Mesenchymal stem cell (in vitro differentiated cells and primary cell): Measurements from ENCODE around the gene GRK3.
"Not testable (repeated sequence)": the region's sequence is repeated elsewhere in the genome, so short reads cannot be mapped to it uniquely, and the experiment has no call there.

Experiments
- DNase-seq: peaks from one replicate; pipeline ENCODE4 v3.0.0-alpha.2; 2013
- H2AFZ ChIP-seq: one replicate; pipeline ENCODE4 v1.6.1; 2013; ENCODE audit warnings: low read depth, mild to moderate bottlenecking, control low read depth, inconsistent platforms, low read length, moderate library complexity
- H2AK5ac ChIP-seq: 2 replicates; pipeline ENCODE4 v1.6.1; 2013; ENCODE audit warnings: low read length, moderate library complexity, mild to moderate bottlenecking, inconsistent platforms; ENCODE audit not compliant: severe bottlenecking
- H2BK120ac ChIP-seq: one replicate; pipeline ENCODE4 v1.6.1; 2013; ENCODE audit warnings: low read depth, mild to moderate bottlenecking, inconsistent platforms, low read length, moderate library complexity
- H2BK12ac ChIP-seq, 2 experiments: one replicate each; pipeline ENCODE4 v1.6.1; 2013; ENCODE audit warnings: inconsistent platforms in 2 of 2, low read length in 2 of 2, mild to moderate bottlenecking in 2 of 2, moderate library complexity in 2 of 2, control low read depth in 1 of 2
- H2BK15ac ChIP-seq: one replicate; pipeline ENCODE4 v1.6.1; 2013; ENCODE audit warnings: mild to moderate bottlenecking, low read depth, inconsistent platforms; ENCODE audit not compliant: poor library complexity, severe bottlenecking
- H2BK5ac ChIP-seq: 2 replicates; pipeline ENCODE4 v1.6.1; 2013; ENCODE audit warnings: low read depth, mild to moderate bottlenecking, low read length, control low read depth, inconsistent platforms; ENCODE audit not compliant: poor library complexity, severe bottlenecking
- H3K14ac ChIP-seq, 2 experiments: one replicate each; pipeline ENCODE4 v1.6.1; 2013; ENCODE audit warnings: inconsistent platforms in 2 of 2, low read length in 2 of 2, control low read depth in 1 of 2, mild to moderate bottlenecking in 1 of 2, moderate library complexity in 1 of 2
- H3K18ac ChIP-seq, 2 experiments: one replicate each; pipeline ENCODE4 v1.6.1; 2013; ENCODE audit warnings: inconsistent platforms in 2 of 2, low read length in 2 of 2, control low read depth in 1 of 2, low read depth in 1 of 2, mild to moderate bottlenecking in 1 of 2
- H3K23ac ChIP-seq, 2 experiments: one replicate each; pipeline ENCODE4 v1.6.1; 2013; ENCODE audit warnings: inconsistent platforms in 2 of 2, low read length in 2 of 2, mild to moderate bottlenecking in 2 of 2, moderate library complexity in 2 of 2, control low read depth in 1 of 2
- H3K27ac ChIP-seq: 2 replicates; pipeline ENCODE4 v1.5.1; 2013; ENCODE audit warnings: mild to moderate bottlenecking, moderate library complexity, low read length, control low read depth, inconsistent platforms; ENCODE audit not compliant: poor library complexity, severe bottlenecking
- H3K27me3 ChIP-seq, 2 experiments: 2 replicates each; pipeline versions ENCODE4 v1.6.1 to v1.7.0; 2013; ENCODE audit warnings: low read length in 2 of 2, mild to moderate bottlenecking in 2 of 2, moderate library complexity in 2 of 2, control low read depth in 1 of 2, inconsistent platforms in 1 of 2; ENCODE audit not compliant: control insufficient read depth in 1 of 2, insufficient read depth in 1 of 2
- H3K36me3 ChIP-seq, 2 experiments: 2 replicates each; pipeline versions ENCODE4 v1.6.1 to v1.7.0; 2013; ENCODE audit warnings: low read length in 2 of 2, control low read depth in 1 of 2, inconsistent platforms in 1 of 2, low read depth in 1 of 2, mild to moderate bottlenecking in 1 of 2; ENCODE audit not compliant: insufficient read depth in 2 of 2, control insufficient read depth in 1 of 2
- H3K4ac ChIP-seq, 2 experiments: one replicate each; pipeline ENCODE4 v1.6.1; 2013; ENCODE audit warnings: inconsistent platforms in 2 of 2, low read length in 2 of 2, mild to moderate bottlenecking in 2 of 2, moderate library complexity in 2 of 2, control low read depth in 1 of 2, low read depth in 1 of 2
- H3K4me1 ChIP-seq: 2 replicates; pipeline ENCODE4 v1.6.1; 2013; ENCODE audit warnings: low read depth, low read length, control low read depth; ENCODE audit not compliant: control insufficient read depth, insufficient read depth
- H3K4me2 ChIP-seq: 2 replicates; pipeline ENCODE4 v1.6.1; 2013; ENCODE audit warnings: low read length, mild to moderate bottlenecking, inconsistent platforms; ENCODE audit not compliant: poor library complexity, severe bottlenecking
- H3K4me3 ChIP-seq, 2 experiments: 2 replicates each; pipeline versions ENCODE4 v1.5.1 to v1.7.0; 2013; ENCODE audit warnings: low read length in 2 of 2, mild to moderate bottlenecking in 2 of 2, control low read depth in 1 of 2, low read depth in 1 of 2; ENCODE audit not compliant: insufficient read depth in 1 of 2
- H3K79me1 ChIP-seq: replicated peaks from 2 replicates; pipeline ENCODE4 v1.6.1; 2013; ENCODE audit warnings: mild to moderate bottlenecking, control low read depth, low read length, inconsistent platforms; ENCODE audit not compliant: poor library complexity, severe bottlenecking
- H3K9ac ChIP-seq: 2 replicates; pipeline ENCODE4 v1.7.0; 2013; ENCODE audit warnings: mild to moderate bottlenecking, low read length, moderate library complexity
- H3K9me3 ChIP-seq: 2 replicates; pipeline ENCODE4 v1.7.0; 2013; ENCODE audit warnings: mild to moderate bottlenecking, low read length; ENCODE audit not compliant: control insufficient read depth
- H4K8ac ChIP-seq: one replicate; pipeline ENCODE4 v1.6.1; 2013; ENCODE audit warnings: inconsistent platforms, mild to moderate bottlenecking, low read length, moderate library complexity
- H4K91ac ChIP-seq: one replicate; pipeline ENCODE4 v1.6.1; 2013; ENCODE audit warnings: mild to moderate bottlenecking, low read length, inconsistent platforms
- WGBS: methylation state at CpG from one replicate; pipeline ENCODE4 v1.1.7; 2013; ENCODE audit warnings: mixed read lengths; 5-methylcytosine and 5-hydroxymethylcytosine counted together

The GRK3 gene

GRCh38 chr22:25559910-25560309, 4.6 kb upstream of the GRK3 start:
- not testable (repeated sequence) for DNase-seq, H4K8ac ChIP-seq, H3K9ac ChIP-seq, H3K4me1 ChIP-seq, H3K27ac ChIP-seq, H2BK12ac ChIP-seq, H3K9me3 ChIP-seq, H2BK120ac ChIP-seq, H3K4me2 ChIP-seq, H2AK5ac ChIP-seq, H2BK5ac ChIP-seq, H4K91ac ChIP-seq, H3K23ac ChIP-seq, H3K18ac ChIP-seq, H2BK15ac ChIP-seq, H3K14ac ChIP-seq, H3K4ac ChIP-seq, H3K4me3 ChIP-seq, H2AFZ ChIP-seq, H3K36me3 ChIP-seq, H3K79me1 ChIP-seq
- 89% methylated on average over 3 of the region's 4 CpGs for WGBS
- peaks cover 0 to 54% of the 10 kb centered on the region in 2 experiments for H3K27me3 ChIP-seq

GRCh38 chr22:25561182-25561581, 3.3 kb upstream of the GRK3 start:
- H2AK5ac ChIP-seq, H3K23ac ChIP-seq, H2BK120ac ChIP-seq, H3K4ac ChIP-seq, H2BK5ac ChIP-seq, DNase-seq, H2AFZ ChIP-seq, H3K9ac ChIP-seq, H3K4me2 ChIP-seq, H2BK12ac ChIP-seq, H3K18ac ChIP-seq, H3K4me3 ChIP-seq, H3K36me3 ChIP-seq, H3K9me3 ChIP-seq, H3K27ac ChIP-seq, H3K14ac ChIP-seq, H4K8ac ChIP-seq, H3K79me1 ChIP-seq, H2BK15ac ChIP-seq, H4K91ac ChIP-seq: not testable (repeated sequence)
- Histone ChIP-seq H3K4me1 (peaks cover 13% of the 10 kb centered on the region), H3K27me3 (peaks cover 4 to 54% of the 10 kb centered on the region in 2 experiments)
- no CpG with 5 or more reads among the region's 3 CpGs for WGBS

- DNase-seq, H2BK15ac ChIP-seq, H4K91ac ChIP-seq, H3K36me3 ChIP-seq, H2AFZ ChIP-seq, H3K4ac ChIP-seq, H2BK12ac ChIP-seq, H4K8ac ChIP-seq, H3K9me3 ChIP-seq, H3K14ac ChIP-seq, H3K18ac ChIP-seq, H3K9ac ChIP-seq, H3K23ac ChIP-seq, H3K4me2 ChIP-seq, H2BK120ac ChIP-seq, H2BK5ac ChIP-seq, H3K27ac ChIP-seq, H3K4me3 ChIP-seq, H3K79me1 ChIP-seq, H2AK5ac ChIP-seq: not testable (repeated sequence)
- H3K4me1 ChIP-seq: peaks cover 13% of the 10 kb centered on the region
- peaks cover 4 to 58% of the 10 kb centered on the region in 2 experiments for H3K27me3 ChIP-seq
- WGBS: no CpG with 5 or more reads among the region's 1 CpG
These were observed 2.5 kb upstream of the GRK3 start for GRCh38 chr22:25561927-25562326.

GRCh38 chr22:25562966-25563760, 1.3 kb upstream of the GRK3 start:
- not testable (repeated sequence) for H2BK15ac ChIP-seq, H2BK5ac ChIP-seq, H3K4me2 ChIP-seq, H2BK12ac ChIP-seq, H3K18ac ChIP-seq, H2AK5ac ChIP-seq, H3K9me3 ChIP-seq, H2BK120ac ChIP-seq, H3K36me3 ChIP-seq, H4K8ac ChIP-seq, H3K79me1 ChIP-seq, H3K23ac ChIP-seq, H4K91ac ChIP-seq, H3K27ac ChIP-seq, H2AFZ ChIP-seq, H3K4ac ChIP-seq, H3K14ac ChIP-seq
- 47% methylated on average over 8 of the region's 10 CpGs for WGBS
- peak overlapping the region in 1 of 2 experiments; percentile 70 for H3K4me3 ChIP-seq
- peak; percentile 11 for DNase-seq
- H3K4me1 ChIP-seq: peaks cover 13% of the 10 kb centered on the region
- peak overlapping the region; percentile 51 for H3K9ac ChIP-seq
- H3K27me3 ChIP-seq: peaks cover 4 to 54% of the 10 kb centered on the region in 2 experiments
